KMS-11 (cell line): Measurements from ENCODE around the gene POLR2L.
A peak's percentile ranks its signal among the peaks of the same experiment; 100 is the strongest.

Source experiments
- H2AFZ ChIP-seq: fragments of 200-600 bp; sonication (generic); 2 replicates; pipeline ENCODE4 v1.6.1; 2016; ENCODE audit warnings: antibody characterized with exemption, mixed run types, low read depth
- H3K27ac ChIP-seq: fragments of 200-600 bp; sonication (generic); 2 replicates; pipeline ENCODE4 v1.6.1; 2016; ENCODE audit warnings: mild to moderate bottlenecking, mixed run types
- H3K27me3 ChIP-seq: fragments of 200-600 bp; sonication (generic); 2 replicates; pipeline ENCODE4 v1.6.1; 2017; ENCODE audit warnings: mild to moderate bottlenecking, low read depth, mixed run types, moderate library complexity; ENCODE audit not compliant: insufficient read depth
- H3K36me3 ChIP-seq: fragments of 200-600 bp; sonication (generic); 2 replicates; pipeline ENCODE4 v1.6.1; 2017; ENCODE audit warnings: mild to moderate bottlenecking, mixed run types; ENCODE audit not compliant: insufficient read depth
- H3K4me1 ChIP-seq: fragments of 200-600 bp; sonication (generic); 2 replicates; pipeline ENCODE4 v1.6.1; 2016; ENCODE audit warnings: mild to moderate bottlenecking, low read depth, mixed run types; ENCODE audit not compliant: poor library complexity, severe bottlenecking
- H3K4me2 ChIP-seq: fragments of 200-600 bp; sonication (generic); 2 replicates; pipeline ENCODE4 v1.7.0; 2016; ENCODE audit warnings: mild to moderate bottlenecking, mixed run types
- H3K4me3 ChIP-seq: fragments of 200-600 bp; sonication (generic); IDR thresholded peaks from 2 replicates; pipeline ENCODE4 v1.6.1; 2017; ENCODE audit warnings: low read depth, low read length, mixed read lengths; ENCODE audit not compliant: insufficient read depth
- H3K79me2 ChIP-seq: fragments of 200-600 bp; sonication (generic); 2 replicates; pipeline ENCODE4 v1.6.1; 2016; ENCODE audit warnings: low read depth, mixed run types; ENCODE audit not compliant: insufficient read depth
- H3K9ac ChIP-seq: fragments of 200-600 bp; sonication (generic); 2 replicates; pipeline ENCODE4 v1.6.1; 2016; ENCODE audit warnings: mild to moderate bottlenecking, mixed run types
- H4K20me1 ChIP-seq: fragments of 200-600 bp; sonication (generic); 2 replicates; pipeline ENCODE4 v1.6.1; 2016; ENCODE audit warnings: mild to moderate bottlenecking, mixed run types; ENCODE audit not compliant: insufficient read depth
- CTCF ChIP-seq: fragments of 200-600 bp; sonication (generic); conservative IDR thresholded peaks from 2 replicates; pipeline ENCODE4 v1.6.1; 2017; ENCODE audit warnings: low read depth, mild to moderate bottlenecking, antibody characterized with exemption, low read length, moderate library complexity, mixed read lengths

POLR2L gene

GRCh38 chr11:791658-792534, 50.4 kb downstream of the POLR2L start:
- H3K9ac ChIP-seq: no peak overlapping the region
- no peak overlapping the region for H3K4me3 ChIP-seq
- no peak for TF ChIP-seq CTCF
- peaks cover 16% of the 10 kb centered on the region for H3K4me1 ChIP-seq
- H3K4me2 ChIP-seq: no peak overlapping the region
- H3K36me3 ChIP-seq: no peaks in the 10 kb centered on the region
- no peaks in the 10 kb centered on the region for H4K20me1 ChIP-seq
- H3K79me2 ChIP-seq: 0 out of 2 replicates have a peak, but pooled peaks cover 4% of the 10 kb centered on the region
- no peaks in the 10 kb centered on the region for H3K27me3 ChIP-seq
- no peak overlapping the region for H3K27ac ChIP-seq
- no peak overlapping the region for H2AFZ ChIP-seq

- no peaks in the 10 kb centered on the region for H4K20me1 ChIP-seq
- H2AFZ ChIP-seq: no peak overlapping the region
- H3K27ac ChIP-seq: no peak overlapping the region
- H3K9ac ChIP-seq: no peak overlapping the region
- no peak overlapping the region for H3K4me2 ChIP-seq
- H3K4me3 ChIP-seq: no peak overlapping the region
- H3K36me3 ChIP-seq: no peaks in the 10 kb centered on the region
- peaks cover 12% of the 10 kb centered on the region for H3K4me1 ChIP-seq
- no peaks in the 10 kb centered on the region for H3K27me3 ChIP-seq
- H3K79me2 ChIP-seq: 0 out of 2 replicates have a peak, but pooled peaks cover 4% of the 10 kb centered on the region
- TF ChIP-seq CTCF: no peak
These were observed 51.4 kb downstream of the POLR2L start for GRCh38 chr11:790721-791564.

GRCh38 chr11:789943-790342, 52.4 kb downstream of the POLR2L start, which contains the start of gene CEND1:
Gene CEND1 (minus strand): TSS chr11:790090. CDS start chr11:788576, 1,514 bp downstream.
- Histone ChIP-seq H4K20me1 (no peaks in the 10 kb centered on the region), H3K27me3 (no peaks in the 10 kb centered on the region), H2AFZ (no peak within 1 kb of the TSS), H3K4me3 (no peak within 1 kb of the TSS), H3K27ac (no peak within 1 kb of the TSS; the same call in 1 of the 2 replicates), H3K9ac (peak within 1 kb of the TSS; percentile 32; the same call in 1 of the 2 replicates), H3K36me3 (no peaks in the 10 kb centered on the region), H3K4me2 (peak within 1 kb of the TSS; percentile 84; the same call in 1 of the 2 replicates), H3K79me2 (no peaks in the 10 kb centered on the region), H3K4me1 (peaks cover 12% of the 10 kb centered on the region)
- no peak for TF ChIP-seq CTCF
